ENCODE results near the gene NKAIN2.

The NKAIN2 gene

GRCh38 chr6:124607119-124607627 is 803.5 kb downstream of the NKAIN2 start:
- H3K9me3 ChIP-seq = no peaks in the 10 kb centered on the region
- no peak for TF ChIP-seq CTCF (IDR thresholded peaks at IDR 0.05; ENCODE audit: low read depth, low read length)
- no peaks in the 10 kb centered on the region for H3K4me1 ChIP-seq

GRCh38 chr6:124613031-124613430 is 809.4 kb downstream of the NKAIN2 start:
- no peaks in the 10 kb centered on the region for H3K4me1 ChIP-seq

More at GRCh38 chr6:124607119-124607627, 803.5 kb downstream of the NKAIN2 start:
- H3K27me3 ChIP-seq = no peaks in the 10 kb centered on the region
- no peaks in the 10 kb centered on the region for H3K36me3 ChIP-seq
- no peak for DNase-seq
- H3K4me3 ChIP-seq (ENCODE audit: low read depth, low read length) = no peak overlapping the region

GRCh38 chr6:124622351-124622750 is 818.7 kb downstream of the NKAIN2 start:
- DNase-seq = no peak
- no peaks in the 10 kb centered on the region for H3K4me1 ChIP-seq
- no peaks in the 10 kb centered on the region for H3K27me3 ChIP-seq
- TF ChIP-seq CTCF (IDR thresholded peaks at IDR 0.05; ENCODE audit: low read depth, low read length) = no peak
- H3K4me3 ChIP-seq (ENCODE audit: low read depth, low read length) = no peak overlapping the region
- H3K9me3 ChIP-seq = no peaks in the 10 kb centered on the region
- no peaks in the 10 kb centered on the region for H3K36me3 ChIP-seq

More at GRCh38 chr6:124613031-124613430, 809.4 kb downstream of the NKAIN2 start:
- no peak for DNase-seq
- Histone ChIP-seq H3K4me3 (ENCODE audit: low read depth, low read length) (no peak overlapping the region), H3K27me3 (no peaks in the 10 kb centered on the region), H3K36me3 (no peaks in the 10 kb centered on the region), H3K9me3 (no peaks in the 10 kb centered on the region)
- no peak for TF ChIP-seq CTCF (IDR thresholded peaks at IDR 0.05; ENCODE audit: low read depth, low read length)

- Histone ChIP-seq H3K27me3 (no peaks in the 10 kb centered on the region), H3K4me3 (ENCODE audit: low read depth, low read length) (no peak overlapping the region), H3K36me3 (no peaks in the 10 kb centered on the region), H3K9me3 (no peaks in the 10 kb centered on the region), H3K4me1 (no peaks in the 10 kb centered on the region)
- no peak for DNase-seq
- no peak for TF ChIP-seq CTCF (IDR thresholded peaks at IDR 0.05; ENCODE audit: low read depth, low read length)
Observed at GRCh38 chr6:124633655-124634054, 830.0 kb downstream of the NKAIN2 start.

- Histone ChIP-seq H3K4me1 (no peaks in the 10 kb centered on the region), H3K4me3 (ENCODE audit: low read depth, low read length) (no peak overlapping the region), H3K36me3 (no peaks in the 10 kb centered on the region), H3K9me3 (no peaks in the 10 kb centered on the region), H3K27me3 (no peaks in the 10 kb centered on the region)
- DNase-seq = no peak
- no peak for TF ChIP-seq CTCF (IDR thresholded peaks at IDR 0.05; ENCODE audit: low read depth, low read length)
Observed at GRCh38 chr6:124640432-124640831, 836.8 kb downstream of the NKAIN2 start.

- TF ChIP-seq CTCF (IDR thresholded peaks at IDR 0.05; ENCODE audit: low read depth, low read length) = no peak
- H3K36me3 ChIP-seq = no peaks in the 10 kb centered on the region
- no peaks in the 10 kb centered on the region for H3K9me3 ChIP-seq
- H3K4me1 ChIP-seq = no peaks in the 10 kb centered on the region
- no peaks in the 10 kb centered on the region for H3K27me3 ChIP-seq
- no peak overlapping the region for H3K4me3 ChIP-seq (ENCODE audit: low read depth, low read length)
- no peak for DNase-seq
Observed at GRCh38 chr6:124655866-124656265, 852.2 kb downstream of the NKAIN2 start.
